GM18505 (cell line): ENCODE measurements around the gene ARHGAP30.
"Not testable (repeated sequence)": the region's sequence is repeated elsewhere in the genome, so short reads cannot be mapped to it uniquely, and the experiment has no call there.

ENCODE experiments used
- ATAC-seq: cut with Tn5 transposase; IDR thresholded peaks from one replicate; pipeline ENCODE4 v1.9.1; 2021; ENCODE audit not compliant: unreplicated experiment
- POLR2A ChIP-seq: IDR thresholded peaks from 4 replicates; pipeline ENCODE4 v1.6.1; 2011; ENCODE audit warnings: borderline replicate concordance; ENCODE audit not compliant: insufficient read depth, insufficient read length; ENCODE audit errors: extremely low read depth

Gene ARHGAP30

DNA sequence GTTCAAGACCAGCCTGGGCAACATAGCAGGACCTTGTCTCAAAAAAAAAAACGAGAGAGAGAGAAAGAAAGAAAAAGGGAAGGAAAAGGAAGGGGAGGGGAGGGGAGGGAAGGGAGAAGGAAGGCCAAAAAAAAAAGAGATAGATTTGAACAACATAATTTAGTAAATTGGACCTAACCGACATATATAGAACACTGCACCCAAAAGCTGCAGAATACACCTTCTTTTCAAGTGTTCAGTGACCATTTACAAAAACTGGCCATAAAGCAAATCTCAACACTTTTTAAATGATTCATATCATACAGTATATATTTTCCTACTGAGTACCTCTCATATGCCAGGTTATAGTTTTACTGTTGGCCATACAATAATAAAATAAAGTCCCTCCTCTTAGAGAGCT lies 37.8 kb downstream of the ARHGAP30 start:
- no peak for ATAC-seq

DNA sequence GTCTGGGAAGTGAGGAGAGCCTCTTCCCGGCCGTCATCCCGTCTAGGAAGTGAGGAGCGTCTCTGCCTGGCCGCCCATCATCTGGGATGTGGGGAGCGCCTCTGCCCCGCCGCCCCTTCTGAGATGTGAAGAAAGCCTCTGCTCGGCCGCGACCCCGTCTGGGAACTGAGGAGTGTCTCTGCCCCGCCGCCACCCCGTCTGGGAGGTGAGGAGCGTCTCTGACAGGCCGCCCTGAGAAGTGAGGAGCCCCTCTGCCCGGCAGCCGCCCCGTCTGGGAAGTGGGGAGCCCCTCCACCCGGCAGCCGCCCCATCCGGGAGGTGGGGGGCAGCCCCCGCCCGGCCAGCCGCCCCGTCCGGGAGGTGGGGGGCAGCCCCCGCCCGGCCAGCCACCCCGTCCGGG lies 40.2 kb downstream of the ARHGAP30 start:
- ATAC-seq: not testable (repeated sequence)

More for the DNA sequence above, 37.8 kb downstream of the ARHGAP30 start:
- no peak for TF ChIP-seq POLR2A

DNA sequence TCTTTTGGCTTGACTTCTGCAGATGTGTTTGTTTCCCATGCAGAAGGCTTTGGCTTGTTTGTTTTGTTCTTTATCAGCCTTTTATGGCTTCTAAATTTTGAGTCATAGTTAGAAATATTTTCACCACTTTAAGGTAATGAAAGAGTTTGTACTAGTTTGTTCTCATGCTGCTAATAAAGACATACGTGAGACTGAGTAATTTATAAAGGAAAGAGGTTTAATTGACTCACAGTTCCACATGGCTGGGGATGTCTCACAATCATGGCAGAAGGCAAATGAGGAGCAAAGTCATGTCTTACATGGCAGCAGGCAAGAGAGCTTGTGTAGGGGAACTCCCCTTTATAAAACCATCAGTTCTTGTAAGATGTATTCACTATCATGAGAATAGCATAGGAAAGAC lies 42.7 kb downstream of the ARHGAP30 start:
- ATAC-seq: not testable (repeated sequence)

DNA sequence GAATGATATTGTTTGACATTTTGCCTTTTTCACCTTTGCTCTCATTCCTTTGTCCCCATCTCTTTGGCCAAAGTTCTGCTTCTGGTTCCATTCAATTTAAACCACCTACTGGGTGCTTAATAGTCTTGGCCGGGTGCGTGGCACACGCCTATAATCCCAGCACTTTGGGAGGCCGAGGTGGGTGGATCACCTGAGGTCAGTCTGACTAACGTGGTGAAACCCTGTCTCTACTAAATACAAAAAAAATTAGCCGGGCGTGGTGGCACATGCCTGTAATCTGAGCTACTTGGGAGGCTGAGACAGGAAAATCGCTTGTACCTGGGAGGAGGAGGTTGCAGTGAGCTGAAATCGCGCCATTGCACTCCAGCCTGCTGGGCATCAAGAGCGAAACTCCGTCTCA lies 47.3 kb downstream of the ARHGAP30 start:
- not testable (repeated sequence) for ATAC-seq

DNA sequence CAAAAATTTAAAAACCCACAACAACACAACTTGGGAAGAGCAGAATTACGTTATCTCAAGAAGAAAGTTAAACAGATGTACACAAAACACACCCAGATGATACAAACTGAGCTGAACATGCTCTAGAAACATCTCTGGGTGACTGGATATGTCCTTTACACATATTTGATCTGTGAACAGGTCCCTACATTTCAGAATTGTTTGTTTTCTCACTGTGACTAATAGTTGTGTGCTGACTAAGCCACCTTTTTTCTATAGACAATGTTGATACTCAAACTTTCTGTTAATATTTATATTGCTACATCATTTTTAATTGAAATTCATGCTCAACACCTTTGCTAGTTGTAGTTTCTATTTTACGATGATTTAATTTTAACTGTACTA lies 47.7 kb downstream of the ARHGAP30 start:
- no peak for ATAC-seq
- TF ChIP-seq POLR2A: no peak

DNA sequence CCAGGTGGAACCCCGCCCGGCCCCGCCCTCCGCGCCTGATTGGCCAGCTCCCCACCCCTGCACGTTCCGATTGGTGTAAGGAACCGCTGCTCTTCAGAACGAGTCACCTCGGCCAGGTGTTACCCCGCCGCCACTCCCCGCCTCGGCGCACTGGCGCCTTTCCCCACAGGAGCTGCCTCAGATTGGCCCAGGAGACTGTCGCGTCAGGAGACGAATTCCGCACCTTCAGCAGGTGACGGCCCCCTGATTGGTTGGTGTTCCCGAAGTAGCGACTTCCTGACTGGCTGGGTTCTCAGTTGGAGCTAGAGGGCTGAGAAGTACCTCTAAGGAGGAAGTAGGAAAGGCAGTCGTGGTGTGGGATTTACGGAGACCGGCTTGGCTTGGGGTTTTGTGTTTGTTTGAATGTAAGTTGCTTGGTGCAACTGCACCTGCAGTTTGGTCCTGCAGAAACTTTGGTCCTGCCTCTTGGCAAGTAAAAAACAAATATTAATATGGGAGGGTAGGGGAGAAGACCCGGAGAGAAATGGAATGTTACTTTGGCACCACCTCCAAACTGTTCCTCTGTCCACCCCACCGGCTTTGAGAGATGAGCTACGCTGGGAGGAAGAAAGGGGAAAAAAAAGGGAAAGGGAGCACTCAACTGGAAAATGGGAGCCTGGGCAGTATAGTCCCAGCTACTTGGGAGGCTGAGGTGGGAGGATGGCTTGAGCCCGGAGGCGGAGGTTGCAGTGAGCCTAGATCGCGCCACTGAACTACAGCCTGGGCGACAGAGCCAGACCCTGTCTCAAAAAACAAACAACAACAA lies 48.3 kb downstream of the ARHGAP30 start:
- peak; percentile 81 for ATAC-seq
- TF ChIP-seq POLR2A: peak; percentile 69

DNA sequence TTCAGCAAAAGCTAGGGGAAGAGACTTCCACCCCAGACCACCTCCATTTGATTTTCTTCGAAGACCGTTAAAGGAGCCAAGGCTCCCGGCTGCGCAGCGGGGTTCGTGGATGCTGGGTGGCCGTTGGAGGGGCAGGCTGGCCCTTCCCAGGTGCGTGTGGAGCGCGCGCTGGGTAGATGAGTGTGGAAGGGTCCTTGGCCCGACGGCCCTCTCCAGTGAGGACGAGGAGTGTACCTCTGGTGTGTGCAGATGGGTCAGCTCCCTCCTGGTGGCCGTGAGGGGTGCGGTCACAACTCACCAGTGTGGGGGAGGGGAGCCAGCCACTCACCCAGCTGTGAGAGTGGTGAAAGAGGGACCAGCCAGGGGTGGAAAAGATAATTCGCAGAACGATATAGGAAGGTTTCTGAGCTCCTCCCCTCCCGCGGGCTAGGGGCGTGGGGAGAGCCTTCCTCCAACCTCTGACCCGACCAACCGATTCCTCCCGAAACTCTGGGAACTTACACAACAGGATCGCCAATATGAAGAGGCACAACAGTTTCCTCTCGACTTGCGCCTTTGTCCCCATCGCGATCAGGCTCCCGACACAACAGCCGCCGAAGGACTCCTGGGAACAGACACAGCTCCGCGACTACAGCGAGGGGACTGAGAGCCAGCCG lies 49.1 kb downstream of the ARHGAP30 start, which contains the start of gene F11R:
Gene F11R, minus strand, starts transcription at position 644 of the 656 bp plus-strand sequence. Its CDS starts 79 bp downstream, at position 565.
- peak; percentile 37 for ATAC-seq
- no peak for TF ChIP-seq POLR2A

DNA sequence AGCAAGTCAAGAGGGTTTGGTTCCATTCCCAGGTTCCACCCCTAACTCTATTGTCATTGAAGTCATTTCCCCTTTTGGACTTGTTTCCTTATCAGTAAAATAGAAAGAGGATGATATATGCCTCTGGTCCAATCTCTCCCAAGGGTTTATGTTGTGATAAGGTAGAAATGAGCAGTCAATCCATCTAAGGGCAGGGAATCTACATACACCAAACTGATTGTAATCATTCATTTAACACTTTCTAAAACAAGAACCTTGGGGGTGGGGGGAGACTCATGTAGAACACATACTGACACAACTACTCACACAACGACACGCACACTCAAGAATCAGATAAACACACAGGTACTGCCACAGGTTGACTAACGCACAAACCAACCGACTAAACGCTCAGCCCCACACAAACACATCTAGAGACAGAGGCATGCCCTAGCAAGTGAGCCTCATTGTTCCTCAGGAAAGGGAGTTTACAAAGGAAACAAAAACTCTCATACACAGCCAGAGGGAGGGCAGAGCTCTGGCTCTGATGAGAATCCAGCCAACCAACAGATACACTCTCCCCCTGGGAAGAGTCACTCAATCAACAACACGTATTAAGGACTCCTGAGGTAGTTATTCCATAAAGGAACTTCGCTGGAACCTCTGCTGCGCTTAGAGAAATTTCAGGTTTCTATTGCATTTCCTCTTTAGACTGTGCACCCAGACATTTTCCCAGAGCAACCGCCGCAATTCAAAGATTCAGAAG lies 49.8 kb downstream of the ARHGAP30 start:
- ATAC-seq: no peak
- no peak for TF ChIP-seq POLR2A

DNA sequence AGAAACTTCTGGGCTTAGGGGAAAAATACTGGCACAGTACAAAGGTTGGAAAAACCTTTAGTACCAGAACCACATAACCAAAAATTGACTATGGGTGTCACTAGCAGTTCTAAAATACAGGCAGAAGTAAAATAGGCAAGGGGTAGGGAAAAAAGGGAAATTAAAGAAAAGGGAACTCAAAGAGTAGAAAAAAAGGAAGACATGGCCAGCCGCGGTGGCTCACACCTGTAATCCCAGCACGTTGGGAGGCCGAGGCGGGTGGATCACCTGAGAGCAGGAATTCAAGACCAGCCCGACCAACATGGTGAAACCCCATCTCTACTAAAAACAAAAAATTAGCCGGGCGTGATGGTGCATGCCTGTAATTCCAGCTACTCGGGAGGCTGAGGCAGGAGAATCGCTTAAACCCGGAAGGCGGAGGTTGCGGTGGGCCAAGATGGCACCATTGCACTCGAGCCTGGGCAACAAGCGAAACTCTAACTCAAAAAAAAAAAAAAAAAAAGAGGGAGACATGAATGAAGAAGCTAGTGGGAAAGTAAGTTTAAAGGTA lies 50.5 kb downstream of the ARHGAP30 start:
- ATAC-seq: not testable (repeated sequence)

DNA sequence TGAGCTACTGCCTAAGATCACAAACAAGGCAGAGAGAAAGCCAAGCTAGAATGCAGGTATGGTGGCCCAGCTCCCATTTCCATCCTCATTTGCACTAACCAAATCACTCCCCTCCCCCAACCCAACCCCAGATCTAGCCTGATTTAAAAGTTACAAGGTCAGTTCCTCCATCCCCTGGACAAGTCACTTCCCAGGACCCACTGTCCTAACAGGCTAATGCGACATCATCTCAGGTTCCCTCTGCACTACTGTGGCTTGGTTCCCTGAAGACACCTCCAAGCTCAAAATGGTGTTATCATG lies 51.1 kb downstream of the ARHGAP30 start:
- ATAC-seq: no peak
- no peak for TF ChIP-seq POLR2A

DNA sequence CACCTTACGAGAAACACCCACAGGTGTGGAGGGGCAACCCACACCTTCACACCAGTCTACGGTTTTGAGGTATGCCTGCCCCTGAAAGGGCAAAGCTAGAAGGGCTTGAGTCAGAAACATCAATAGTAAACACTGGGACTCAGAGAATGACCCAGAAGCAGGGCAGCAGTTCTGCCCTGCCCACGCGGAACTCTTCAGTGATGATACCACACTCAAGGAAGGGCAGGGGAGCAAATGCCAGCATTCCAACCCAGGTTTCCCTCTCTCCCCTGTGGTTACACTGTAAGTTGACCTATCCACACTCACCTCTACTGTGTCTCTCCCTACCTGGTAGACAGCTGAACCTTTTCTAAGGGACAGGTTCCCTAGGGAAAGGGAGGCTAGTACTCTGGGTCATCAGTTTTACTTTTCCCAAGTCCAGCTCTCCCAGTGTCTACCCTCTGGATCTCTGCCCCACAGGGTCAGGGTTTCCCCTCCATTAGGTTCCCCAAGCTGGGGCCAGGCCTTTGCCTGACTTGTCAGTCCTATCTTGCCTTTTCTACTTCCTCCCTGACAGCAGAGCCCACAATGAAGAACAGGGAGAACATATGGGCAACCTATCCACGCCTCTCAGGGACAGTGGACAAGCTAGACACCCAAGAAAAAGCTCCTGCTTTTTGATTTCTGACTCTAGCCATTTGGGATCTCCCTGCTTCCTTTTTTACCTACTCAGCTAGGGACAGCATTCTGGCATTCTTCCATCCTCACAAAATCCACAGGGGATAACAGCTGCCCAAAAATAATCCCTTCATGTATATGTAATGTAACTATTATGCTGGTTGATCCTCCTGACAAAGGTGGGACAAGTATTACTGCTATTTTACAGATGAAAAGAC lies 51.7 kb downstream of the ARHGAP30 start:
- no peak for ATAC-seq
- no peak for TF ChIP-seq POLR2A

DNA sequence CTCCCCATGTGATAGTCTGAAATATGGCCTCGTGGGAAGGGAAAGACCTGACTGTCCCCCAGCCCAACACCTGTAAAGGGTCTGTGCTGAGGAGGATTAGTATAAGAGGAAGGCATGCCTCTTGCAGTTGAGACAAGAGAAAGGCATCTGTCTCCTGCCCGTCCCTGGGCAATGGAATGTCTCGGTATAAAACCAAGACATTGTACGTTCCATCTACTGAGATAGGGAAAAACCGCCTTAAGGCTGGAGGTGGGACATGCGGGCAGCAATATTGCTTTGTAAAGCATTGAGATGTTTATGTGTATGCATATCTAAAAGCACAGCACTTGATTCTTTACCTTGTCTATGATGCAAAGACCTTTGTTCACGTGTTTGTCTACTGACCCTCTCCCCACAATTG lies 52.5 kb downstream of the ARHGAP30 start:
- not testable (repeated sequence) for ATAC-seq

DNA sequence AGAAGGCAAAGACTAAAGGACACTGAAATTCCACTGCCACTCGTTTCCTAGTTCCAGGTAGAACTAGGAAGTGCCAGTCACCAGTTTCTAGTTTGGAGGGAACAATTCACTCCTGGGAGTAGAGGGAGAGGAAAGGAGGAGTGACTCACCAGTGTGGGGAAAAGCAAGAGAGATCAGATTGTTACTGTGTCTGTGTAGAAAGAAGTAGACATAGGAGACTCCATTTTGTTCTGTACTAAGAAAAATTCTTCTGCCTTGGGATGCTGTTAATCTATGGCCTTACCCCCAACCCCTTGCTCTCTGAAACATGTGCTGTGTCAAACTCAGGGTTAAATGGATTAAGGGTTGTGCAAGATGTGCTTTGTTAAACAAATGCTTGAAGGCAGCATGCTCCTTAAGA lies 53.0 kb downstream of the ARHGAP30 start:
- not testable (repeated sequence) for ATAC-seq

DNA sequence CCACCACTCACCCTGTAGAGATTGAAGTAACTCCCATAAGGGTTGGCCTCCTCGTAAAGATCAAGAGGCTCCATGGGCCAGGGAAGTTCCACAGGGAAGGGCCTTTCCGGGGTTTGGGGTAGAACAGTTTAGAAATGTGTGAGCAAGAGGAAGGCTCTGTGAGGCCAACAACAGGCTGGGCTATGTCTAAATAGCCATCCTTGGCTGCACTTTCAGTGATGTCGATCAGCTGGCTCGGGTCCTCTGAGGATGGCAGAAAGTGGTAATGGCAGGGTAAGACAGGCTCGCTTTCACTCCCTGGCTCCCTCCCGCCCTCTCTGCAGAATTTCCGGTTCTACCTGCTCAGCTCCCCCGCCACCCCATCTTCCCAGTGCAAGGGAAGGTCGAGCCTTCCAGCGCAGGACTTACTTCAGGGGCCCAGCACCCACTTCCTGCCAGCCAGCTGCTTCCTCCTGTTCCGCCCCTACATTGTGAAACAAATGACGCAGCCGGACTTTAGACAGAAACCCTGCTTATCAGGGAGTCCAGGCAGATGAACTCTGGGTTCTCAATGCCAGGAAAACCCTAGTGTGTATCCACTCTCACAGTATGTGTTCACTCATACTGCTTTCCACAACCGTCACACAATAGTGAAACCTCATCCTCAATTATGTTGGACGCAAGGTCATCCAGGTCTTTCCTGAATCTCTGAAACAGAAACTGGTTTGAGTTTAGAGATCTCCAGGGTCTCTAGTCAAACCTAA lies 56.0 kb downstream of the ARHGAP30 start:
- peak; percentile 82 for ATAC-seq
- TF ChIP-seq POLR2A: no peak
